HL-60/S4 treated with phorbol 12-myristate 13-acetate at 8.2 ng/mL for 4 days and 3 days (cell line): ENCODE data around the gene VPS26A.

Experiments
- in situ Hi-C: fragments of 300-500 bp; cut with MboI; formaldehyde crosslinking; loops from 2 replicates; pipeline ENCODE4 v1.15.0; 2022; ENCODE audit warnings: low sequenced_read_pairs

The VPS26A gene

DNA sequence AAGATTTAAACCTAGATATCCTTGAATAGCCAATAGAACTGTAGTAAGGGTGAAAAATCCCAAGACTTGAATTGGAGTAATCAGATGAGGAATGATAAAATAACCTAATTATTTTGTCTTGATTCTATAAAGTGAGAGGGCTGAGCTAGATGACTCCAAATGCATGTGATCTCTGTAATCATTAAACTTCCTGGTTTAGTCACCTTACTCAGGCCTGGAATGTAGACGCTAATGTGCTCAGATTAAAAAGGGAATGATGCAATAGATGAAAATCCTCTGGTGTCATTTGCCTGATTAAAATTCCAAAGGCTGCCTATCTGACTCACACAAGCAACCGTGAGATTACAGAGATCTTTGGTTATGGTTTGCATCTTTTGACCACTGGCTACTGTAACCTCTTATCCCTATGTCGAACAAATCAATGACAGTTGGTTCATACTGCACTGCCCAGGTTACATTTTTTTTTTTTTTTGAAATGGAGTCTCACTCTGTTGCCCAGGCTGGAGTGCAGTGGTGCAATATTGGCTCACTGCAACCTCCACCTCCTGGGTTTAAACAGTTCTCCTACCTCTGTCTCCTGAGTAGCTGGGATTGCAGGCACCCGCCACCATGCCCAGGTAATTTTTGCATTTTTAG, 93.3 kb downstream of the VPS26A start:
- in situ Hi-C loops: no loop called here

DNA sequence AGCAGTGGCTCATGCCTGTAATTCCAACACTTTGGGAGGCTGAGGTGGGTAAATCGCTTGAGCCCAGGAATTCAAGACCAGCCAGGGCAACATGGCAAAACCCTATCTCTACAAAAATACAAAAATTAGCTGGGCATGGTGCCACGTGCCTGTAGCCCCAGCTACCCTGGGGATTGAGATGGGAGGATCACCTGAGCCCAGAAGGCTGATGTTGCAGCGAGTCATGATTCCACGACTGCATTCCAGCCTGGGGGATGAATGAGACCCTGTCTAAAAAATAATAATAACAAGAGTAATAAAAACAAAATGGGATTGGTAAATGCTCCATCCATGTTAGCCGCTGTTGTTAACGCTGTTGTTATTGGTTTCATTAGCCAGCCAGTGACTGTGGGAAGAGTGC, 94.9 kb downstream of the VPS26A start:
- in situ Hi-C loops: no loop called here

DNA sequence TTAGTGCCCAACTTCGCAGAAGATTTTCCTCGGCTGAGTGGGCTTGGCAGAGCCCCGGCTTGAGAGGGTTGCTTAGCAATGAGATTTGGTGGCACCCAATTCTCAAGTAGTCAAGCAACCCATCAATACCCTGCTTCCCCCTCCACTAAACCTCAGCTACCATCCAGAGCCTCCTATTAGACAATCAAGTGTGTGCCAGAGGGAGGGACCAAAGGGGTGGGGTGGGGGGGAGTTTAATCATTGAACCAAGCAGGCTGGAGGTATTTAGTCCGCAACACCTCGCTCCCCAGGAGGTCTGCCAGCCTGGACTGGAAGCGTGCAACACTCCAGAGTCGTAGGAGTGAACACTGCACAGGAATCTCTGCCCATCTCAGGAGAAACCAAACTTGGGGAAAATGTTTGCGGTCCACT, 96.1 kb downstream of the VPS26A start, which contains the start of gene HKDC1:
TSS of gene HKDC1 (plus strand) at position 292 of the 411 bp plus-strand sequence. CDS start at position 396, 104 bp downstream.
- in situ Hi-C loops: no loop called here

DNA sequence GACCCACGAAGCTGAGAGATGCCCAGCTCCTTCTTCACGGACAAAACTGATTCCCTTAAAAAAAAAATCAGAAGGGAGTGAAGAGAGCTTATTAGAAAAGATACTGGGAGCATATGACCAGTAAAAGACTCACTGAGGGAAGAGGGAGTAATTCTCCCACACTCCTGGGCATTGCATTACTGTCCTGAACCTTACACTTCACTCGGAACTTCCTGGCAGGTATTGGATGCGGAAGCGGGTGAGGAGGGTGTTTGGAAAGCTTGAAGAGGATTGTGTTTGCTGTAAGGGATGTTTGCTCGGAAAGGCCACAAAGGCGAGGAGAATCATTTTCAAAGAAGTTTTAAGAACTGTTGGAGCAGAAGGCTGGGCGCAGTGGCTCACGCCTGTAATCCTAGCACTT, 96.5 kb downstream of the VPS26A start:
- in situ Hi-C loops: no loop called here
